SK-N-SH treated with all-trans-retinoic acid at 6 μM for 48 hours (cell line): ENCODE measurements around the gene GRM3.

Source experiments
- ATAC-seq: fragments of 200-7000 bp; cut with Tn5 transposase; 3 replicates; pipeline ENCODE4 v1.9.1; 2020; ENCODE audit warnings: mild to moderate bottlenecking, moderate library complexity
- ARNTL ChIP-seq: fragments of 450-650 bp; formaldehyde crosslinking; IDR thresholded peaks from 2 replicates; pipeline ENCODE4 v1.5.0; 2020; ENCODE audit warnings: low read depth, mild to moderate bottlenecking, moderate library complexity, borderline replicate concordance
- CSDC2 ChIP-seq: fragments of 250-450 bp; sonication (Bioruptor Pico); IDR thresholded peaks from 2 replicates; pipeline ENCODE4 v1.5.0; 2020; ENCODE audit warnings: mild to moderate bottlenecking, moderate library complexity
- CSRNP3 ChIP-seq: fragments of 250-450 bp; sonication (Bioruptor Pico); IDR thresholded peaks from 2 replicates; pipeline ENCODE4 v1.5.1; 2021; ENCODE audit warnings: mild to moderate bottlenecking, moderate library complexity
- ESRRG ChIP-seq: fragments of 250-450 bp; sonication (Bioruptor Pico); IDR thresholded peaks from 2 replicates; pipeline ENCODE4 v1.6.1; 2021; ENCODE audit warnings: mild to moderate bottlenecking
- GLIS3 ChIP-seq: fragments of 250-450 bp; sonication (Bioruptor Pico); IDR thresholded peaks from 2 replicates; pipeline ENCODE4 v1.5.0; 2020; ENCODE audit warnings: mild to moderate bottlenecking, moderate library complexity
- ISL1 ChIP-seq: fragments of 250-450 bp; sonication (Bioruptor Pico); IDR thresholded peaks from 2 replicates; pipeline ENCODE4 v2.1.2; 2022; ENCODE audit warnings: mild to moderate bottlenecking, moderate library complexity
- OSR1 ChIP-seq: fragments of 250-450 bp; sonication (Bioruptor Pico); IDR thresholded peaks from 2 replicates; pipeline ENCODE4 v1.8.0; 2022; ENCODE audit warnings: moderate library complexity, mild to moderate bottlenecking, inconsistent platforms
- PPARA ChIP-seq: fragments of 250-450 bp; sonication (Bioruptor Pico); IDR thresholded peaks from 2 replicates; pipeline ENCODE4 v1.5.0; 2020; ENCODE audit warnings: mild to moderate bottlenecking, borderline replicate concordance
- RARB ChIP-seq: fragments of 250-450 bp; sonication (Bioruptor Pico); IDR thresholded peaks from 2 replicates; pipeline ENCODE4 v1.8.0; 2021; ENCODE audit warnings: mild to moderate bottlenecking, moderate library complexity
- SNAI2 ChIP-seq: fragments of 250-450 bp; sonication (Bioruptor Pico); IDR thresholded peaks from 2 replicates; pipeline ENCODE4 v1.5.0; 2020; ENCODE audit warnings: mild to moderate bottlenecking, moderate library complexity
- TCF4 ChIP-seq: fragments of 250-450 bp; sonication (Bioruptor Pico); IDR thresholded peaks from 2 replicates; pipeline ENCODE4 v1.8.0; 2021; ENCODE audit warnings: mild to moderate bottlenecking, moderate library complexity, borderline replicate concordance
- TOX ChIP-seq: fragments of 250-450 bp; sonication (Bioruptor Pico); IDR thresholded peaks from 2 replicates; pipeline ENCODE4 v1.8.0; 2021; ENCODE audit warnings: mild to moderate bottlenecking, moderate library complexity, borderline replicate concordance
- ZC3H10 ChIP-seq: fragments of 250-450 bp; sonication (Bioruptor Pico); IDR thresholded peaks from 2 replicates; pipeline ENCODE4 v1.5.1; 2021; ENCODE audit warnings: mild to moderate bottlenecking, moderate library complexity
- ZFP3 ChIP-seq: fragments of 250-450 bp; sonication (Bioruptor Pico); IDR thresholded peaks from 2 replicates; pipeline ENCODE4 v1.5.0; 2020; ENCODE audit warnings: mild to moderate bottlenecking, moderate library complexity
- ZFP30 ChIP-seq: fragments of 450-650 bp; formaldehyde crosslinking; IDR thresholded peaks from 2 replicates; pipeline ENCODE4 v1.5.0; 2022; ENCODE audit warnings: mild to moderate bottlenecking, moderate library complexity
- ZNF565 ChIP-seq: fragments of 450-650 bp; formaldehyde crosslinking; conservative IDR thresholded peaks from 2 replicates; pipeline ENCODE4 v1.5.0; 2020; ENCODE audit warnings: low read depth, mild to moderate bottlenecking, moderate library complexity
- ZNF70 ChIP-seq: fragments of 450-650 bp; formaldehyde crosslinking; IDR thresholded peaks from 2 replicates; pipeline ENCODE4 v1.5.0; 2020; ENCODE audit warnings: mild to moderate bottlenecking, moderate library complexity
- ZNF8 ChIP-seq: fragments of 450-650 bp; formaldehyde crosslinking; IDR thresholded peaks from 2 replicates; pipeline ENCODE4 v1.5.0; 2020; ENCODE audit warnings: mild to moderate bottlenecking, moderate library complexity
- TF ChIP-seq, protein P1 (sequence below): fragments of 250-450 bp; sonication (Bioruptor Pico); IDR thresholded peaks from 2 replicates; pipeline ENCODE4 v1.5.1; 2020; ENCODE audit warnings: low read depth, mild to moderate bottlenecking, moderate library complexity
- TF ChIP-seq, protein P2 (sequence below): fragments of 250-450 bp; sonication (Bioruptor Pico); IDR thresholded peaks from 2 replicates; pipeline ENCODE4 v1.8.0; 2020; ENCODE audit warnings: mild to moderate bottlenecking, moderate library complexity, borderline replicate concordance
- TF ChIP-seq, protein P3 (sequence below): fragments of 250-450 bp; sonication (Bioruptor Pico); IDR thresholded peaks from 2 replicates; pipeline ENCODE4 v1.5.0; 2020; ENCODE audit warnings: mild to moderate bottlenecking, moderate library complexity
- TF ChIP-seq, protein P4 (sequence below): fragments of 250-450 bp; sonication (Bioruptor Pico); IDR thresholded peaks from 2 replicates; pipeline ENCODE4 v1.8.0; 2021; ENCODE audit warnings: low read depth, mild to moderate bottlenecking, moderate library complexity, borderline replicate concordance

The GRM3 gene

DNA sequence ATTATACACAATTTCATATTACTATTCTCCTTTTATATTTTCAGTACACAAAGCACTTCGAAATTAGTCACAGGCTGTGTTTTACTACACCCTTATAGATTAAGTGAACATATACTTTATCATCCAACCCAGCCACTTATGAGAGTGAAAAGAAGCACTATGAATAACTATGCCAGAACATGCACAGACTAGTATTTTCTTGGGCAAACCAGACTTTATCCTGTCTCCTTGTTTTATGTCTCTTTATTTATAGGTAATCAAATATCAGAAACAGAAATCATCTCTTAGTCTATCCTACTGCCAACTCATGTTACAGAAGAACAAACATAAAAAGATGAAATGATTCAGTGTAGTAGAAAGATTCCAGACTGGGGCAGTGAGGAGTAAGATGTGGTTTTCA is 171.8 kb downstream of the GRM3 start (continued):
- TF ChIP-seq, protein P1, sequence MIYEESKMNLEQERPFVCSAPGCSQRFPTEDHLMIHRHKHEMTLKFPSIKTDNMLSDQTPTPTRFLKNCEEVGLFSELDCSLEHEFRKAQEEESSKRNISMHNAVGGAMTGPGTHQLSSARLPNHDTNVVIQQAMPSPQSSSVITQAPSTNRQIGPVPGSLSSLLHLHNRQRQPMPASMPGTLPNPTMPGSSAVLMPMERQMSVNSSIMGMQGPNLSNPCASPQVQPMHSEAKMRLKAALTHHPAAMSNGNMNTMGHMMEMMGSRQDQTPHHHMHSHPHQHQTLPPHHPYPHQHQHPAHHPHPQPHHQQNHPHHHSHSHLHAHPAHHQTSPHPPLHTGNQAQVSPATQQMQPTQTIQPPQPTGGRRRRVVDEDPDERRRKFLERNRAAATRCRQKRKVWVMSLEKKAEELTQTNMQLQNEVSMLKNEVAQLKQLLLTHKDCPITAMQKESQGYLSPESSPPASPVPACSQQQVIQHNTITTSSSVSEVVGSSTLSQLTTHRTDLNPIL (CRISPR knock-in tag) = no peak
- no peak for TF ChIP-seq ZNF8 (CRISPR knock-in tag)
- TF ChIP-seq ZNF565 (CRISPR knock-in tag) = no peak
- TF ChIP-seq, protein P2, sequence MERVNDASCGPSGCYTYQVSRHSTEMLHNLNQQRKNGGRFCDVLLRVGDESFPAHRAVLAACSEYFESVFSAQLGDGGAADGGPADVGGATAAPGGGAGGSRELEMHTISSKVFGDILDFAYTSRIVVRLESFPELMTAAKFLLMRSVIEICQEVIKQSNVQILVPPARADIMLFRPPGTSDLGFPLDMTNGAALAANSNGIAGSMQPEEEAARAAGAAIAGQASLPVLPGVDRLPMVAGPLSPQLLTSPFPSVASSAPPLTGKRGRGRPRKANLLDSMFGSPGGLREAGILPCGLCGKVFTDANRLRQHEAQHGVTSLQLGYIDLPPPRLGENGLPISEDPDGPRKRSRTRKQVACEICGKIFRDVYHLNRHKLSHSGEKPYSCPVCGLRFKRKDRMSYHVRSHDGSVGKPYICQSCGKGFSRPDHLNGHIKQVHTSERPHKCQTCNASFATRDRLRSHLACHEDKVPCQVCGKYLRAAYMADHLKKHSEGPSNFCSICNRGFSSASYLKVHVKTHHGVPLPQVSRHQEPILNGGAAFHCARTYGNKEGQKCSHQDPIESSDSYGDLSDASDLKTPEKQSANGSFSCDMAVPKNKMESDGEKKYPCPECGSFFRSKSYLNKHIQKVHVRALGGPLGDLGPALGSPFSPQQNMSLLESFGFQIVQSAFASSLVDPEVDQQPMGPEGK (CRISPR knock-in tag) = no peak
- no peak for TF ChIP-seq ISL1 (CRISPR knock-in tag)

- no peak for ATAC-seq
- TF ChIP-seq ZNF8 (CRISPR knock-in tag) = no peak
- TF ChIP-seq ESRRG (CRISPR knock-in tag) = no peak
- TF ChIP-seq PPARA (CRISPR knock-in tag) = no peak
- TF ChIP-seq ZFP3 = no peak
- TF ChIP-seq ZC3H10 (CRISPR knock-in tag) = no peak
- TF ChIP-seq ZNF565 (CRISPR knock-in tag) = no peak
- no peak for TF ChIP-seq ZFP30 (CRISPR knock-in tag)
- no peak for TF ChIP-seq TOX
- TF ChIP-seq ARNTL = no peak
- TF ChIP-seq, protein P1 (CRISPR knock-in tag) = no peak
- TF ChIP-seq, protein P3, sequence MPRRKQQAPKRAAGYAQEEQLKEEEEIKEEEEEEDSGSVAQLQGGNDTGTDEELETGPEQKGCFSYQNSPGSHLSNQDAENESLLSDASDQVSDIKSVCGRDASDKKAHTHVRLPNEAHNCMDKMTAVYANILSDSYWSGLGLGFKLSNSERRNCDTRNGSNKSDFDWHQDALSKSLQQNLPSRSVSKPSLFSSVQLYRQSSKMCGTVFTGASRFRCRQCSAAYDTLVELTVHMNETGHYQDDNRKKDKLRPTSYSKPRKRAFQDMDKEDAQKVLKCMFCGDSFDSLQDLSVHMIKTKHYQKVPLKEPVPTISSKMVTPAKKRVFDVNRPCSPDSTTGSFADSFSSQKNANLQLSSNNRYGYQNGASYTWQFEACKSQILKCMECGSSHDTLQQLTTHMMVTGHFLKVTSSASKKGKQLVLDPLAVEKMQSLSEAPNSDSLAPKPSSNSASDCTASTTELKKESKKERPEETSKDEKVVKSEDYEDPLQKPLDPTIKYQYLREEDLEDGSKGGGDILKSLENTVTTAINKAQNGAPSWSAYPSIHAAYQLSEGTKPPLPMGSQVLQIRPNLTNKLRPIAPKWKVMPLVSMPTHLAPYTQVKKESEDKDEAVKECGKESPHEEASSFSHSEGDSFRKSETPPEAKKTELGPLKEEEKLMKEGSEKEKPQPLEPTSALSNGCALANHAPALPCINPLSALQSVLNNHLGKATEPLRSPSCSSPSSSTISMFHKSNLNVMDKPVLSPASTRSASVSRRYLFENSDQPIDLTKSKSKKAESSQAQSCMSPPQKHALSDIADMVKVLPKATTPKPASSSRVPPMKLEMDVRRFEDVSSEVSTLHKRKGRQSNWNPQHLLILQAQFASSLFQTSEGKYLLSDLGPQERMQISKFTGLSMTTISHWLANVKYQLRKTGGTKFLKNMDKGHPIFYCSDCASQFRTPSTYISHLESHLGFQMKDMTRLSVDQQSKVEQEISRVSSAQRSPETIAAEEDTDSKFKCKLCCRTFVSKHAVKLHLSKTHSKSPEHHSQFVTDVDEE = no peak
- TF ChIP-seq, protein P4, sequence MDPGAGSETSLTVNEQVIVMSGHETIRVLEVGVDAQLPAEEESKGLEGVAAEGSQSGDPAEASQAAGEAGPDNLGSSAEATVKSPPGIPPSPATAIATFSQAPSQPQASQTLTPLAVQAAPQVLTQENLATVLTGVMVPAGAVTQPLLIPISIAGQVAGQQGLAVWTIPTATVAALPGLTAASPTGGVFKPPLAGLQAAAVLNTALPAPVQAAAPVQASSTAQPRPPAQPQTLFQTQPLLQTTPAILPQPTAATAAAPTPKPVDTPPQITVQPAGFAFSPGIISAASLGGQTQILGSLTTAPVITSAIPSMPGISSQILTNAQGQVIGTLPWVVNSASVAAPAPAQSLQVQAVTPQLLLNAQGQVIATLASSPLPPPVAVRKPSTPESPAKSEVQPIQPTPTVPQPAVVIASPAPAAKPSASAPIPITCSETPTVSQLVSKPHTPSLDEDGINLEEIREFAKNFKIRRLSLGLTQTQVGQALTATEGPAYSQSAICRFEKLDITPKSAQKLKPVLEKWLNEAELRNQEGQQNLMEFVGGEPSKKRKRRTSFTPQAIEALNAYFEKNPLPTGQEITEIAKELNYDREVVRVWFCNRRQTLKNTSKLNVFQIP = no peak
- TF ChIP-seq GLIS3 (CRISPR knock-in tag) = no peak
- TF ChIP-seq CSDC2 (CRISPR knock-in tag) = no peak
- TF ChIP-seq RARB (CRISPR knock-in tag) = no peak
- no peak for TF ChIP-seq CSRNP3
These were observed 175.2 kb downstream of the GRM3 start for GRCh38 chr7:86818903-86819302.

DNA sequence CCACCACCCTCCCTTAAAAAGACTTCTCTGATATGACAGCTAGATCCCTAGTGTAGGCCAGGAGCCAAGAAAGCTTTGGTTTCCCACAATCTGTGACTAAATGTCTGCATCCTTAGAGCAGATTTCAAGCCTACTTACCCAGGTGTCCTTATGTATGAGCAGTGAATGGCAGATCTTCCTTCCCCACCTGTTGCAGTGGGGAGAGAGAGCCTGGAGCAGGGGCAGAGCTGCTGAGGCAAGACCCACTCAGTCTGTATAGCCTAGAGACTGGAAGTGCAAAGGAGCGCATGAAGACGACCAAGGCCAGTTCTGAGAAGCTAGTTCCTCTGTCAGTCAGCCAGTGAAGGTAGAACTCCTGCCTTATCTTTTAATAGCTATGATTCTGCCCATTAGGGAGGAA is 180.1 kb downstream of the GRM3 start:
- ATAC-seq = no peak
- no peak for TF ChIP-seq ZFP3
- no peak for TF ChIP-seq ZC3H10 (CRISPR knock-in tag)
- no peak for TF ChIP-seq TCF4 (CRISPR knock-in tag)
- no peak for TF ChIP-seq SNAI2 (CRISPR knock-in tag)
- no peak for TF ChIP-seq GLIS3 (CRISPR knock-in tag)
- TF ChIP-seq, protein P2 (CRISPR knock-in tag) = no peak
- TF ChIP-seq ZNF8 (CRISPR knock-in tag) = no peak
- TF ChIP-seq OSR1 = no peak
- no peak for TF ChIP-seq ARNTL
- TF ChIP-seq ZFP30 (CRISPR knock-in tag) = no peak
- TF ChIP-seq, protein P4 = no peak
- no peak for TF ChIP-seq CSDC2 (CRISPR knock-in tag)
- TF ChIP-seq ZNF70 = no peak
